HG03103 (cell line): Measurements from ENCODE around the gene FAAP24.
"Not testable (repeated sequence)": the region's sequence is repeated elsewhere in the genome, so short reads cannot be mapped to it uniquely, and the experiment has no call there.

ENCODE experiments used
- ATAC-seq: cut with Tn5 transposase; IDR thresholded peaks from one replicate; pipeline ENCODE4 v1.9.1; 2021; ENCODE audit warnings: low read depth; ENCODE audit not compliant: unreplicated experiment

FAAP24 gene

GRCh38 chr19:32997716-32998355 is 25.8 kb downstream of the FAAP24 start:
- no peak for ATAC-seq

GRCh38 chr19:32998722-32999121 is 26.7 kb downstream of the FAAP24 start:
- ATAC-seq = no peak

- ATAC-seq = no peak
Measured at GRCh38 chr19:33000510-33000909, 28.5 kb downstream of the FAAP24 start.

GRCh38 chr19:33000910-33001309 is 28.9 kb downstream of the FAAP24 start:
- no peak for ATAC-seq

GRCh38 chr19:33002126-33002865 is 30.3 kb downstream of the FAAP24 start:
- ATAC-seq = not testable (repeated sequence)

GRCh38 chr19:33003424-33004024 is 31.5 kb downstream of the FAAP24 start:
- not testable (repeated sequence) for ATAC-seq

- ATAC-seq = no peak
Measured at GRCh38 chr19:33005440-33005839, 33.4 kb downstream of the FAAP24 start.

GRCh38 chr19:33008738-33009137 is 36.7 kb downstream of the FAAP24 start:
- no peak for ATAC-seq

GRCh38 chr19:33010891-33011290 is 38.8 kb downstream of the FAAP24 start:
- ATAC-seq = not testable (repeated sequence)

- ATAC-seq = no peak
Measured at GRCh38 chr19:33022472-33023116, 50.6 kb downstream of the FAAP24 start.

- no peak for ATAC-seq
Measured at GRCh38 chr19:33024398-33024797, 52.4 kb downstream of the FAAP24 start.

GRCh38 chr19:33025468-33026238 is 53.6 kb downstream of the FAAP24 start:
- not testable (repeated sequence) for ATAC-seq

GRCh38 chr19:33026602-33027001 is 54.6 kb downstream of the FAAP24 start:
- ATAC-seq = not testable (repeated sequence)
